Uterus (tissue), 4 donors: Measurements from ENCODE around the gene VTA1. TPM values are rescaled to one million over a fixed set of nuclear protein-coding genes. Genes with fewer than 3 reads are reported as not detected.
"Not testable (repeated sequence)": the region's sequence is repeated elsewhere in the genome, so short reads cannot be mapped to it uniquely, and the experiment has no call there.

Experiments used
- DNase-seq, 2 donors: peaks; one replicate each; pipeline ENCODE4 v3.0.0-alpha.2; 2019 to 2020
- H3K27ac ChIP-seq, 2 donors: fragments of 200-600 bp; sonication (generic); 1 replicate in 1 of 2; 2 replicates in 1 of 2; pipeline ENCODE4 v1.5.1; 2016 to 2018
- H3K27me3 ChIP-seq, 2 donors: fragments of 200-600 bp; sonication (generic); one replicate each; pipeline ENCODE4 v1.5.1; 2018 to 2019; ENCODE audit warnings: control low read depth in 1 of 2
- H3K36me3 ChIP-seq, 2 donors: fragments of 200-600 bp; sonication (generic); one replicate each; pipeline ENCODE4 v1.5.1; 2019; ENCODE audit warnings: control low read depth in 1 of 2
- H3K4me1 ChIP-seq, 2 donors: fragments of 200-600 bp; sonication (generic); one replicate each; pipeline ENCODE4 v1.5.1; 2018 to 2019; ENCODE audit warnings: control low read depth in 1 of 2
- H3K4me3 ChIP-seq, 2 donors: fragments of 200-600 bp; sonication (generic); 1 replicate in 1 of 2; 2 replicates in 1 of 2; pipeline ENCODE4 v1.5.1; 2018 to 2019; ENCODE audit warnings: mild to moderate bottlenecking in 1 of 2
- H3K9me3 ChIP-seq, 2 donors: fragments of 200-600 bp; sonication (generic); one replicate each; pipeline ENCODE4 v1.5.1; 2019; ENCODE audit warnings: control low read depth in 1 of 2
- POLR2A ChIP-seq, 2 donors: fragments of 450-650 bp; IDR thresholded peaks; one replicate each; pipeline ENCODE4 v1.6.1; 2016; ENCODE audit warnings: antibody characterized with exemption in 2 of 2, mild to moderate bottlenecking in 1 of 2, moderate library complexity in 1 of 2
- intact Hi-C: fragments of 100-400 bp; cut with DNase I; formaldehyde crosslinking; loops from one replicate; pipeline ENCODE4 v1.15.1; 2023; ENCODE audit warnings: low total_unique reads
- total RNA-seq, 4 donors: library from RNA; depleted of rRNA in 3 of 4; stranded (reverse); fragments of >200 nt in 3 of 4; gene quantifications; one replicate each; pipeline versions ENCODE4 v1.1.0 to v1.2.4, GENCODE V29; 2014 to 2023
- TF ChIP-seq, protein P1 (sequence below), 4 experiments: fragments of 200-600 bp in 2 of 4; fragments of 450-650 bp in 2 of 4; sonication (generic) in 2 of 4; IDR thresholded peaks; one replicate each; pipeline ENCODE4 v1.5.1; 2016 to 2019; ENCODE audit warnings: antibody characterized with exemption in 4 of 4, mild to moderate bottlenecking in 2 of 4, moderate library complexity in 1 of 4
- donor health status: DM: yes; HTN: yes; CAD: no.

The VTA1 gene
- total RNA-seq, 4 donors from 2014 or later: 25.9 to 68.7 (median 38.2) TPM

DNA sequence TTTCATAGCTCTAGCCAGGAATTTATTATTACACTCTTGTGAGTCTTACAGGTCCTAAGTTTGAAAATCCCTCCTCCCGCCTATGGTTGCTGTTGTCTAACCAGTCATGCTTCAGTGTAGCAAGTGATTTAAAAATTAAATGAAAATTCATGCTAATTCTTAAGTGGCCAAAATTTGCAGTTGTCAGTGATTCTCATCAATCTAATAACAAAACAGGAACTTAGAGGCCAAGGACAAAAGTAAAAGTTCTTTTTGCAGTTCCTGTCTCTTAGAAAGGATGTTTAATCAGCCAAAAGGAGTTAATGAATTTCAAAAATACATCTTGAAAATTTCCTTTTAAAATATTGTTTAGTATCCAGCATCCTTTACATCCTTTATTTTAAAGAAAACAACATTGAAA, 36.3 kb downstream of the VTA1 start:
- Histone ChIP-seq H3K27ac (no peak overlapping the region), H3K27me3 (no peaks in the 10 kb centered on the region), H3K4me3 (no peak overlapping the region), H3K9me3 (no peaks in the 10 kb centered on the region), H3K4me1 (no peaks in the 10 kb centered on the region), H3K36me3 (no peaks in the 10 kb centered on the region)
- no peak for DNase-seq
- intact Hi-C loops: no loop called here
- TF ChIP-seq, protein P1, sequence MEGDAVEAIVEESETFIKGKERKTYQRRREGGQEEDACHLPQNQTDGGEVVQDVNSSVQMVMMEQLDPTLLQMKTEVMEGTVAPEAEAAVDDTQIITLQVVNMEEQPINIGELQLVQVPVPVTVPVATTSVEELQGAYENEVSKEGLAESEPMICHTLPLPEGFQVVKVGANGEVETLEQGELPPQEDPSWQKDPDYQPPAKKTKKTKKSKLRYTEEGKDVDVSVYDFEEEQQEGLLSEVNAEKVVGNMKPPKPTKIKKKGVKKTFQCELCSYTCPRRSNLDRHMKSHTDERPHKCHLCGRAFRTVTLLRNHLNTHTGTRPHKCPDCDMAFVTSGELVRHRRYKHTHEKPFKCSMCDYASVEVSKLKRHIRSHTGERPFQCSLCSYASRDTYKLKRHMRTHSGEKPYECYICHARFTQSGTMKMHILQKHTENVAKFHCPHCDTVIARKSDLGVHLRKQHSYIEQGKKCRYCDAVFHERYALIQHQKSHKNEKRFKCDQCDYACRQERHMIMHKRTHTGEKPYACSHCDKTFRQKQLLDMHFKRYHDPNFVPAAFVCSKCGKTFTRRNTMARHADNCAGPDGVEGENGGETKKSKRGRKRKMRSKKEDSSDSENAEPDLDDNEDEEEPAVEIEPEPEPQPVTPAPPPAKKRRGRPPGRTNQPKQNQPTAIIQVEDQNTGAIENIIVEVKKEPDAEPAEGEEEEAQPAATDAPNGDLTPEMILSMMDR (IDR thresholded peaks at IDR 0.05): no peak
- no peak for TF ChIP-seq POLR2A (IDR thresholded peaks at IDR 0.05)

DNA sequence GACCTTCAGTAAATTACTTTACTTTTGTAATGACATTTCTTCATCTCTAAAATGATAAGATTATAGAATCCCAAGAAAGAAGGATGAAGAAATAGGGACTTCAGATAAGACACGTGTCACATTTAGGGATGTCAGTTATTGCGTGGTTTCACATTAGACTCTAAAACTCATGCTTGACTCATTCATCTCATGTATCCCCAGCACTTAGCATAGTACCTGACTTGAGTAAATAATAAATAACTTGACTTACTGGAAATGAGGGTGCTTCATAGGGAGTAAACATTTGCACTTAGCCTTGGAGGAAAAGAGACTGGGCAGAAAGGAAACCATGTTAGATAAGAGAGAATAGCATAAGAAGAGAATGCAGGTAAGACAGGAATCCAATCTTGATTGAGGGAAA, 37.2 kb downstream of the VTA1 start:
- no peak overlapping the region for H3K27ac ChIP-seq
- TF ChIP-seq POLR2A (IDR thresholded peaks at IDR 0.05): no peak
- TF ChIP-seq, protein P1 (IDR thresholded peaks at IDR 0.05): no peak
- intact Hi-C loops: no loop called here
- H3K4me3 ChIP-seq: no peak overlapping the region
- DNase-seq: no peak
- H3K36me3 ChIP-seq: no peaks in the 10 kb centered on the region
- H3K4me1 ChIP-seq: no peaks in the 10 kb centered on the region
- H3K9me3 ChIP-seq: no peaks in the 10 kb centered on the region
- no peaks in the 10 kb centered on the region for H3K27me3 ChIP-seq

DNA sequence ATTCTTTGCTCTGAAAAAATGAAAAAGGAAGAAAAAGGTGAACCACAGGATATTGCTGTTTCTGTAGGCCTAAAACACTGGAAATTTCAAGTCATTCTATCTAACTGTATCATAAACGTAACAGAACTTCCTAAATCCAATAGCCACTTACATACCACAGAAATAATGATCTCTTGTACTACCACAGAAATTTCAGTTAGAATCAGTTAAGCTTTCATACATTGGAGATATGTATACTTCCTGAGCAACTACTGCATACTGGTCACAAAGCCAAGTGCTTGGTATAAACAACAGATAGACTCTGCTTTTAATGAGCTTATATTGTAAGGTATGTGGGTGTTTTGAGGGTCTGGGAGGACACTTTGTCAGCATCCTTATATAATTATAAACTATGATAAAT, 38.6 kb downstream of the VTA1 start:
- no peak overlapping the region for H3K4me3 ChIP-seq
- no peak for TF ChIP-seq POLR2A (IDR thresholded peaks at IDR 0.05)
- TF ChIP-seq, protein P1 (IDR thresholded peaks at IDR 0.05): no peak
- H3K27ac ChIP-seq: no peak overlapping the region
- intact Hi-C loops: no loop called here
- H3K4me1 ChIP-seq: no peaks in the 10 kb centered on the region
- H3K27me3 ChIP-seq: no peaks in the 10 kb centered on the region
- H3K36me3 ChIP-seq: no peaks in the 10 kb centered on the region
- no peaks in the 10 kb centered on the region for H3K9me3 ChIP-seq
- DNase-seq: no peak

DNA sequence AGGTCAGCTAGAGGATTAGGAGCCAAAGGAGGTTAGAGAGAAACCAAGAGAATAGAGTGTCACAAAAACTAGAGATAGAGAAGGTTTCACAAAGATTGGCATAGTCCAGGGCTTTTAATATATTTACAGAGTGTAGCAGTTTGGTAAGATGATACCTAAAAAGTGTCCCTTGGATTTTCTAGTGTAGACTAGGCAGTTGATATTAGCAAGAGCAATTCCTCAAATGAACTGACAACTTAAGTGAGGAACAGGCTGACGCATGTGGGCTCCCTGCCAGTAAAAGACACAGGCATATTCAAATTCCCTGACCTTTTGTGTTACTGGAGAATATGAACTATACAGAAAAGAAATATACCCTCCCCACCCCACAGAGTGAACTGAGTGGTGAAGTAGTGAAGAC, 40.1 kb downstream of the VTA1 start:
- H3K27me3 ChIP-seq: no peaks in the 10 kb centered on the region
- no peaks in the 10 kb centered on the region for H3K4me1 ChIP-seq
- TF ChIP-seq POLR2A (IDR thresholded peaks at IDR 0.05): no peak
- TF ChIP-seq, protein P1 (IDR thresholded peaks at IDR 0.05): no peak
- no peak for DNase-seq
- H3K9me3 ChIP-seq: no peaks in the 10 kb centered on the region
- intact Hi-C loops: no loop called here
- H3K4me3 ChIP-seq: no peak overlapping the region
- no peak overlapping the region for H3K27ac ChIP-seq
- H3K36me3 ChIP-seq: no peaks in the 10 kb centered on the region

DNA sequence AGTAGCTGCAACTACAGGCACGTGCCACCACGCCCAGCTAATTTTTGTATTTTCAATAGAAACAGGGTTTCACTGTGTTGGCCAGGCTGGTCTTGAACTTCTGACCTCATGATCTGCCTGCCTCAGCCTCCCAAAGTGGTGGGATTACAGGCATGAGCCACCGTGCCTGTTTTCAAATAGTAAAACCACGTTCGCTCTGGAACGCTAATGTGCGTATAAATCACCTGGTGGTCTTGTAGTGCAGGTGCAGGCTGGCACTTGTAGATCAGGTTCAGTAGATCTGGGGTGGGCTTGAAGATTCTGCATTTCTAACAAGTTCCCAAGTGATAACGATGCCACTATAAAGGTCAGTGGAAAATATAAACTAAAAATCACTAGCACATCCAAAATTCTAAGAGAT, 41.3 kb downstream of the VTA1 start:
- H3K9me3 ChIP-seq, H3K4me3 ChIP-seq, H3K27ac ChIP-seq, intact Hi-C loops, H3K36me3 ChIP-seq, H3K4me1 ChIP-seq, DNase-seq, H3K27me3 ChIP-seq: not testable (repeated sequence)

DNA sequence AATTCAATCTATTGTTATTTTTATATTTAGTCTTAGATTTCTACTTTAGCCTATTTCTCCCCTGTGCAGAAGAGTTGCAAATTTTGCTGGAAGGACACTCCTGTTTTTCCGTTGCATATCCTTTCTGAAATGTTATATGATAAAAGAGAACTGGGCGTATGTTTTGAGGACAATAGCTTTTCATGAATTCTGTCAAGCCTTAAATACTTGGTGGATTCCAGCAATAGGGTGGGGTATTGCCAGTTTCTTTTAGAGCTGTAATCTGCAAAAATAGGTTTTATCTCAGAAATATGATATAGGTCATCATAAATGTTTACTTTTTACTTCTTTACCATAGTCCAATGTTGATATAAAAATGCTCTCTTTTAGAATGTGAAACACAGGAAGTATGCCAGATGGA, 42.0 kb downstream of the VTA1 start:
- DNase-seq: no peak
- Histone ChIP-seq H3K4me3 (no peak overlapping the region), H3K36me3 (no peaks in the 10 kb centered on the region), H3K27me3 (no peaks in the 10 kb centered on the region), H3K9me3 (no peaks in the 10 kb centered on the region), H3K4me1 (no peaks in the 10 kb centered on the region), H3K27ac (no peak overlapping the region)
- TF ChIP-seq, protein P1 (IDR thresholded peaks at IDR 0.05): no peak
- TF ChIP-seq POLR2A (IDR thresholded peaks at IDR 0.05): no peak
- intact Hi-C loops: no loop called here
